H1 (cell line): ENCODE data around the gene PSG1.
"Not testable (repeated sequence)": the region's sequence is repeated elsewhere in the genome, so short reads cannot be mapped to it uniquely, and the experiment has no call there.

ENCODE experiments used
- CTCF ChIP-seq, 3 experiments: IDR thresholded peaks; 1 replicate in 2 of 3; 2 replicates in 1 of 3; pipeline versions ENCODE4 v1.5.1 to v1.6.1; 2011; ENCODE audit warnings: low read length in 3 of 3, mild to moderate bottlenecking in 3 of 3, inconsistent platforms in 2 of 3, low read depth in 1 of 3, moderate library complexity in 1 of 3; ENCODE audit not compliant: insufficient read depth in 1 of 3; ENCODE audit errors: control extremely low read depth in 1 of 3
- POLR2A ChIP-seq, 2 experiments: IDR thresholded peaks; 1 replicate in 1 of 2; 2 replicates in 1 of 2; pipeline ENCODE4 v1.6.1; 2011; ENCODE audit warnings: low read depth in 2 of 2, low read length in 2 of 2, mild to moderate bottlenecking in 2 of 2; ENCODE audit errors: control extremely low read depth in 1 of 2
- RFX5 ChIP-seq: IDR thresholded peaks from 2 replicates; pipeline ENCODE4 v1.6.1; 2011; ENCODE audit warnings: low read depth, low read length, improper control_type of control experiment, borderline replicate concordance
- RNF2 ChIP-seq: fragments of 200-900, 300-1000 bp; sonication (generic); IDR thresholded peaks from 2 replicates; pipeline ENCODE4 v1.7.1; 2016; ENCODE audit warnings: borderline replicate concordance, low read depth, mild to moderate bottlenecking, antibody characterized with exemption, low read length; ENCODE audit not compliant: poor library complexity, severe bottlenecking; ENCODE audit errors: missing control alignments
- TAF1 ChIP-seq: IDR thresholded peaks from 2 replicates; pipeline ENCODE4 v1.6.1; 2011; ENCODE audit warnings: mild to moderate bottlenecking, low read depth, low read length

DNA sequence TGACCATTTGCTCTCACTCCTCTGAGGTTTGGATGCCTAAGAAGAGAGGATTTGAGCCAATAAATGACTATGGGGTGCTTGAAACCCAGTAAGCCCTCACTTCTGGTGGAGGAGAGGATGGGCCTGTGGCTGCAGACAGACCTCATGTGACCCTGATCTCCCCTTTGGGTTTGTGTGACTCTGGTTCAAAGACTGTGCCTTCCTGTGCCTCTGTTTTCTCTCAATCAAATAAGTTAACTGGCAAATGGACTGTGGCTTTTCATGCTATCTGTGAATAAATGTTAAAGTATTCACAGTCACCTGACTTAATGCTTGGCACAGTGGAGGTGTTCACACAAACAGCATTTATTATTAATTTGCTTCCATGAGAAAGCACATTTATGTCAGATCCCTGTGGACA is 26.7 kb downstream of the PSG1 start:
- TF ChIP-seq RFX5; TAF1; POLR2A (IDR thresholded peaks at IDR 0.05; ENCODE audit: control extremely low read depth in 1 of 2, low read depth in 2 of 2, low read length in 2 of 2); RNF2; CTCF (IDR thresholded peaks at IDR 0.05; ENCODE audit: control extremely low read depth in 1 of 3, insufficient read depth in 1 of 3, low read depth in 1 of 3, low read length in 3 of 3): not testable (repeated sequence)
